ENCODE results near the gene TMEM151A.
"Not testable (repeated sequence)": the region's sequence is repeated elsewhere in the genome, so short reads cannot be mapped to it uniquely, and the experiment has no call there.

The TMEM151A gene

DNA sequence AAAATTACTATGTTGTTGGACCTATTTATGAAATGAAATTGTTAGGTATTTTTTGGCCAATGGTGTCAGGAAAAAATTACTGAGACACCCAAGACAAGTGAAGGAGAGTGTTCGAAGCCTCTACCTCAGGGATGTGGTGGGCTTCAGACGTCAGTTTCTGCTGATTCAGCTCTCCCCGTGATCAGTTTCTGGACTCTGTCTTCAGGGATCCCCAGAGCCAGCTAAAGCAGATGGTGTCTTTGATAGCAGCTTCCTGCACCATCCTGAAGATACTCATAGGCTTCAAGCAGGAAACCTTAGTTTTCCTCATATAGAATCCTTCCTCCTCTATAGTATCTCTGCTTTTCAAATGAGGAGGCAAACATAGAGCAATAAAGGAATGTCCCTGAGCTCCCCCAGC, 17.8 kb downstream of the TMEM151A start:
- DNase-seq (ENCODE audit: low read depth in 2 of 2) = no peak

DNA sequence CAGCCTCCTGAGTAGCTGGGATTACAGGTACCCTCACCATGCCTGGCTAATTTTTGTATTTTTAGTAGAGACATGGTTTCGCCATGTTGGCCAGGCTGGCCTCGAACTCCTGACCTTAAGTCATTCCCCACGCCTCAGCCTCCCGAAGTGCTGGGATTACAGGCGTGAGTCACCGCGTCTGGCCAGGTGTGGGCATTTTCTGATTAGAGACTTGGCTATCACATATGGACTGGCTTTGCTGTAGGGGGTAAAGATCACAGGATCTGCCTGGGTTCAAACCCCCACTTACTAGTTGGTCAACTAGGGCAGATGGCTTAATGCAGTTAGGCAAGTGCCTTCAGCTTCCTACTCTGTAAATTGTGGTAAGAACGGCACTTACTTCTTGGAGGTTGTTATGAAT, 18.6 kb downstream of the TMEM151A start:
- DNase-seq (ENCODE audit: low read depth in 2 of 2) = no peak

DNA sequence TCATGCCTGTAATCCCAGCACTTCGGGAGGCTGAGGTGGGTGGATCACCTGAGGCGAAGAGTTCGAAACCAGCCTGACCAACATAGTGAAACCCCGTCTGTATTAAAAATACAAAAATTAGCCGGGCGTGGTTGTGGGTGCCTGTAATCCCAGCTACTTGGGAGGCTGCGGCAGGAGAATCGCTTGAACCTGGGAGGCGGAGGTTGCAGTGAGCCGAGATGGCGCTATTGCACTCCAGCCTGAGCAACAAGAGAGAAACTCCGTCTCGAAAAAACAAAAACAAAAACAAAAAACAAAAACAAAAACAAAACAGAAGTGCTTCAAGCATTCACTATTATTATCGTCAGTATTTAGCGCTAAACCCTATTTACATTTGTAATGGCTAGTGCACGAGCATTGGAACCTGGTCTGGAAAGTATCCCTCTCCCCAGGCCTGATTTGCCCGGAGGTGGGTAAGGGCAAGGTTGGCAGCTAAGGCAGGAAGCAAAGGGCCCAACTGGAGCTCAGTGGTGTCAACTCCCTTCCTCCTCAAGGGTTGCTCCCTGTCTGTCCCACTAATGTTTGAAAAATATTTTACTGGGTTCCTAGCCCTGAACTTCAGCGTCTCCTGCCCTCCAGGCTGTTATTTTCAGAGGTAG, 19.2 kb downstream of the TMEM151A start:
- DNase-seq (ENCODE audit: low read depth in 2 of 2) = not testable (repeated sequence)

GRCh38 chr11:66311470-66311964, 19.8 kb downstream of the TMEM151A start:
- DNase-seq (ENCODE audit: low read depth in 2 of 2) = no peak

GRCh38 chr11:66311965-66312548, 20.4 kb downstream of the TMEM151A start:
- peak; percentile 90 to 91 for DNase-seq (ENCODE audit: low read depth in 2 of 2)

DNA sequence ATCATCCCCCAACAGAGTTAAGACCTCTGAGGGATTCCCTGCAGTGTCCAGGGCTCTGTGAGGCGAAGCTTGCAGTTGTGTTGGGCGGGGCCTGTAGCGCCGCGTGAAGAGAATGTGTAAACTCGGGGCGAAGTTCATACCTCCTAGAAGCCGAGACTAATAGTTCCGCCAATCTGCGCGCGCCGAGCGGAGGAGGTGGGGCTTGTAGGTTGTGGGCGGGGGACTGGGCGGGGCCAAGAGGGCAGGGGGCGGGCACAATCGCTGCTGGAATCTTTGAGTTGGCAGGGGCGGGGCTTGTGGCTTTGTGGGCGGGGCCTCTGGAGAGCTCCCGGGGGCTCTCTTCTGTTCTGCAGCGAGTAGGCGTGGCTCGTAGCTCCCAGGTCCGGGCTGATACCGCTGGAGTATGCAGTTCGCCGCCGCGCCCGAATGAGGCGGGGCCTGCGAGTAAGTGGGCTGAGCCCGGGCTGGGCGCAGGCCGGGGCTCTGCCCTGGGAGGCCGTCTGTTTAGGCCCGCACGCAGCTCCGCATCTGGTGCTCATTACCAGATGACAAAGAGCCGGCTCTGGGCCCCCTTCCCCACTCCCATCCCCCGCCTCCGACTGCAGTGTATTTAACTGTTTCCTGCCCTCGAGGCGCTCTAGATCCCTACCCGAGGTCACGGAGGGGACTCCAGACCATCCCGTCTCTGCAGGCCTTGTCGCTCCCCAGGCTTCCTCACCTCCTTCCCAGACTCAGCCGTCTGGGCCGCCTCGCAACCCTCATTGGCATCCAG, 21.0 kb downstream of the TMEM151A start:
- peak; percentile 90 to 92 for DNase-seq (ENCODE audit: low read depth in 2 of 2)

GRCh38 chr11:66313321-66314185, 21.9 kb downstream of the TMEM151A start:
- no peak for DNase-seq (ENCODE audit: low read depth in 2 of 2)

GRCh38 chr11:66314186-66314501, 22.4 kb downstream of the TMEM151A start:
- no peak for DNase-seq (ENCODE audit: low read depth in 2 of 2)

- no peak for DNase-seq (ENCODE audit: low read depth in 2 of 2)
Measured at GRCh38 chr11:66314561-66315497, 23.1 kb downstream of the TMEM151A start.

DNA sequence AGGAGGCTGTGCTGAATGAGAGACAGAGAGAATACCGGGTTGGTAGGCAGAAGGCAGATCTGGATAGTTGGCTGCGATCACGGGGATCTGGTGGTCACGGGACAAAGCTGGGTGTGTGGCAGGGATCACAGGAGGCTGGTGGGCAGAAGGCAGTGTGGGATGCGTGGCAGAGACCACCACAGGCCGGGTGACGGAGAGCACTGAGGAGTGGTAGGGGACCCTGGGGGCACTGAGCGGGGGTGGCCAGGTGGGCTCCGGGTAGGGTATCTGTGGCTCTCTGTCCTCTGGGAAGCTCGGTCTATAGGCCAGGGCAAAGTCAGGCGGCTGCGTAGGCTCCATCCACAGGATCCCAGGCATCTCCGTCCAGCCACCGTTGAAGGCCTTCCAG, 23.8 kb downstream of the TMEM151A start:
- no peak for DNase-seq (ENCODE audit: low read depth in 2 of 2)

GRCh38 chr11:66315921-66316811, 24.5 kb downstream of the TMEM151A start:
- no peak for DNase-seq (ENCODE audit: low read depth in 2 of 2)

- DNase-seq (ENCODE audit: low read depth in 2 of 2) = no peak
Measured at GRCh38 chr11:66316849-66317251, 25.2 kb downstream of the TMEM151A start, which contains the start of gene CD248. Gene CD248 (minus strand): TSS chr11:66317044. CDS start chr11:66317027, 17 bp downstream.

DNA sequence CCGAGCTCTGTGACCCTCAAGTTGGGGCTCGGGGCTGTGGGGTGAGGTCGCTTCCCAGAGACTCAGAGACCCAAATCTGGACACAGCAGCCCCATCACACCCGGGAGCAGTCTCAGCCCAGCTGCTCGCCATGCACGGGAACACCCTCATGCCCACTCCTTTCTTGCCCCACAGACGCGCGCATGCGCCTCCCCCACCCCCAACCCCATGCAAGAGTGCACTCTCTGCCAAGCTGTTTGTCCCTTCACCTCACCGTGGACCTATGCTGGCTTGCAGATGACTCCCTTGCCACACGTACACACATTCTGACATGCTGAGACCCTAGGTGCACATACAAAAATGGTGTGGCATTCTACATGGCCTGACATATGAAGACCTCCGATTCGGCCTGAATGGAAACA, 25.6 kb downstream of the TMEM151A start:
- DNase-seq (ENCODE audit: low read depth in 2 of 2) = no peak

DNA sequence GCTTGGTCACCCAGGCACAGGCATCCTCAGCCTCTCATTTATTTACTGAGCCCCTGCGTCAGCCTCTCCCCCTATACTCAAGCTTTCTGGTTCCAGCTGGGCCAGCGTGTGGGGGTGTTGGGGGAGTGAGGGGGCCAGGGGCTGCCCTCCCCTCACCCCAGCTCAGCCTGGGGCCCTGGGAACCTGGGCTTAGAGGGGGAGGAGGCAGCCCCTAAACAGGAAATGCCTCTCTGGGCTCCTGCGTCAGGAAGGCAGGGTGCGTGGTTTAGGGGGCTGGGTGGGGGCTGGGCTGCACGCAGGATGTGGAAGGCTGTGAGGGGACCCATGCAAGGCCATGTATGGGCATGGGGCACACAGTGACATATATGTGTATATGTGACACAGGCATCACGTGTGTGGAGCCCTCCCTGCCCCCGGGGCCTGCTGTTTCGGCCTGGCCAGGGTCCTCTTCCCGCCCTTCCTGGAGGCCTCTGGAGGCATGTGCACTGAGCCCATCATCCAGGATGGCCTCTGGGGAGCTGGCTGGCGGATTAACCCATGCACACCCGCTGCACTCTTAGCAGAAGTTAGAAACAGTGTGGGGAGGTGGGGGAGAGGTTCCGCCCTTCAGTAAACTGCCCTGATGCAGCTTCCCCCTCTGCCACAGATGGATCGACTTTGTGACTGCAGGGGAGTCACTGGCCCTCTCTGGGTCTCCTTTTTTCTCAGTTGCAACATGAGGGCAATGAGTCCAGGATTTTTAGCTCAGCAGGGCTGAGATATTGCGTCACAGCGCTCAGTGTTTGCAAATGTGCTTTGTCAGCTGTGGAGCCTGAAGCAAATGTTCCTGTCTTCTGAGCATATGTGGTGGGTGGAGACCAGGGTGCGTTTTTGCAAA, 26.3 kb downstream of the TMEM151A start:
- no peak for DNase-seq (ENCODE audit: low read depth in 2 of 2)

DNA sequence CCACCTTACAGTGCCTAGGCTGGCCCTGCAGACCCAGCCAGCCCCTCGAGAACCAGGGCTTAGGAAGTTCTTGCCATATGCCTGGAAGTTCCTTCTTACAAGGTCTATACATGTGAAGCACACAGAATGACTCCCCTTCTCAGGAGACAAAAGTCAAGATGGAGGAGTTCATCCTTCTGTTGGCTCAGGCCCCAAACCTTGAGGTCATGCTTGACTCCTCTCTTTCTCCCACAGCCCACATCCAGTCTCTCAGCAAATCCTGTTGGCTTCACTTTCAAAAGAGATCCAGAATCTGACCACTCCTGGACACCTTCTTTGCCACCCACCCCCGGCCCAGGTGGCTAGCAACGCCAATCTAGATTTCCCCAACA, 26.9 kb downstream of the TMEM151A start:
- no peak for DNase-seq (ENCODE audit: low read depth in 2 of 2)

DNA sequence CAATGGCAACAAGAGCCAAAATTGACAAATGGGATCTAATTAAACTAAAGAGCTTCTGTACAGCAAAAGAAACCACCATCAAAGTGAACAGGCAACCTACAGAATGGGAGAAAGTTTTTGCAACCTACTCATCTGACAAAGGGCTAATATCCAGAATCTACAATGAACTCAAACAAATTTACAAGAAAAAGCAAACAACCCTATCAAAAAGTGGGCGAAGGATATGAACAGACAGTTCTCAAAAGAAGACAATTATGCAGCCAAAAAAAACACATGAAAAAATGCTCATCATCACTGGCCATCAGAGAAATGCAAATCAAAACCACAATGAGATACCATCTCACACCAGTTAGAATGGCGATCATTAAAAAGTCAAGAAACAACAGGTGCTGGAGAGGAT, 28.6 kb downstream of the TMEM151A start:
- not testable (repeated sequence) for DNase-seq (ENCODE audit: low read depth in 2 of 2)

DNA sequence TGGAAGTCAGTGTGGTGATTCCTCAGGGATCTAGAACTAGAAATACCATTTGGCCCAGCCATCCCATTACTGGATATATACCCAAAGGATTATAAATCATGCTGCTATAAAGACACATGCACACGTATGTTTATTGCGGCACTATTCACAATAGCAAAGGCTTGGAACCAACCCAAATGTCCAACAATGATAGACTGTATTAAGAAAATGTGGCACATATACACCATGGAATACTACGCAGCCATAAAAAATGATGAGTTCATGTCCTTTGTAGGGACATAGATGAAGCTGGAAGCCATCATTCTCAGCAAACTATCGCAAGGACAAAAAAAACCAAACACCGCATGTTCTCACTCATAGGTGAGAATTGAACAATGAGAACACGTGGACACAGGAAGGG, 29.1 kb downstream of the TMEM151A start:
- DNase-seq (ENCODE audit: low read depth in 2 of 2) = not testable (repeated sequence)

- no peak for DNase-seq (ENCODE audit: low read depth in 2 of 2)
Measured at GRCh38 chr11:66321606-66322005, 29.9 kb downstream of the TMEM151A start.
